Aorta (tissue), 4 donors: Measurements from ENCODE around the gene ZNF208. TPM values are rescaled to one million over a fixed set of nuclear protein-coding genes. Genes with fewer than 3 reads are reported as not detected.

Experiments used
- polyA plus RNA-seq, 2 donors: library from polyadenylated mRNA; stranded (reverse); fragments of 200-250 nt; gene quantifications; one replicate each; pipeline ENCODE4 v1.2.3, GENCODE V29; 2013
- total RNA-seq, 2 donors: library from RNA; stranded (reverse); fragmentation: NEBNext Ultra II Directional; extraction: Animal tissue kit (Norgen Biotek cat#: 25700); gene quantifications; one replicate each; pipeline ENCODE4 v1.2.1, GENCODE V29; 2021
- donor health status: healthy with polysubstance abuse.
- donor health status: Bipolar disorder and iron deficiency.
- donor health status: DM: no; HTN: no; CAD: no.
- donor health status: DM: yes; HTN: yes; CAD: no.

ZNF208 gene
- total and polyA plus RNA-seq, 4 donors = 3.0 to 23.2 (median 8.8) TPM

Other genes with a start within 250 kb of the ZNF208 start
- 10 to 100 TPM; 17.0 to 21.6 TPM for gene ZNF100, start 243.4 kb downstream of the ZNF208 start, total RNA-seq
- 1 to 10 TPM; 1.4 to 2.0 TPM for gene ZNF100, start 243.4 kb downstream of the ZNF208 start, polyA plus RNA-seq
- 10 to 100 TPM; 15.1 to 26.3 TPM for gene ZNF43, start 174.8 kb downstream of the ZNF208 start, total RNA-seq
- gene ZNF43, start 174.8 kb downstream of the ZNF208 start, polyA plus RNA-seq = 1 to 10 TPM in 1 of 2 donors, under 1 TPM in 1; 0.88 to 4.0 TPM
- gene ZNF257, start 41.5 kb upstream of the ZNF208 start, total RNA-seq = 1 to 10 TPM; 2.4 to 3.3 TPM
- gene ZNF257, start 41.5 kb upstream of the ZNF208 start, polyA plus RNA-seq = under 1 TPM in 1 of 2 donors, not detected in 1; 0.18 TPM
- gene ZNF676, start 186.0 kb upstream of the ZNF208 start, total RNA-seq = 1 to 10 TPM; 5.3 to 8.5 TPM
- gene ZNF676, start 186.0 kb upstream of the ZNF208 start, polyA plus RNA-seq = 1 to 10 TPM in 1 of 2 donors, not detected in 1; 1.2 TPM